ENCODE data around the gene POU2AF2.

DNA sequence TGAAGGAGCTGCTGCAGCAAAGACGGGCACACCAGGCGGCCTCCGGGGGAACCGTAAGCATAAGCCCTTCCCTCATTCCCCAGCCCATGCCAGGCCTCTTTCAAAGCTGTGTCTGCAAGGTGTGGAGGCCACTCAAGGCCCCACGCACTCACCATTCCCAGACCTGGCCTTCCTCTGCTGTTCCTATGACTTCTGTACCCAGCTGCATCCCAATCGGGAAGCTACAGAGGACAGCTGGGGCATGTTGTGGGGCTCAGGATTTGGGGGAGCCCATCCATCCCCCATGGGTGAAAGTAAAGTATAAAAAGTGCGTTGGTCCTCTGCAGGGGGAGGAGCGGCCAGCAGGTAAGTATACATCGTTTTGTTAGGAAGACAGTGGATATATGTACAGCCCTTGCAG lies 55.0 kb downstream of the POU2AF2 start:
- TF ChIP-seq, protein P1, sequence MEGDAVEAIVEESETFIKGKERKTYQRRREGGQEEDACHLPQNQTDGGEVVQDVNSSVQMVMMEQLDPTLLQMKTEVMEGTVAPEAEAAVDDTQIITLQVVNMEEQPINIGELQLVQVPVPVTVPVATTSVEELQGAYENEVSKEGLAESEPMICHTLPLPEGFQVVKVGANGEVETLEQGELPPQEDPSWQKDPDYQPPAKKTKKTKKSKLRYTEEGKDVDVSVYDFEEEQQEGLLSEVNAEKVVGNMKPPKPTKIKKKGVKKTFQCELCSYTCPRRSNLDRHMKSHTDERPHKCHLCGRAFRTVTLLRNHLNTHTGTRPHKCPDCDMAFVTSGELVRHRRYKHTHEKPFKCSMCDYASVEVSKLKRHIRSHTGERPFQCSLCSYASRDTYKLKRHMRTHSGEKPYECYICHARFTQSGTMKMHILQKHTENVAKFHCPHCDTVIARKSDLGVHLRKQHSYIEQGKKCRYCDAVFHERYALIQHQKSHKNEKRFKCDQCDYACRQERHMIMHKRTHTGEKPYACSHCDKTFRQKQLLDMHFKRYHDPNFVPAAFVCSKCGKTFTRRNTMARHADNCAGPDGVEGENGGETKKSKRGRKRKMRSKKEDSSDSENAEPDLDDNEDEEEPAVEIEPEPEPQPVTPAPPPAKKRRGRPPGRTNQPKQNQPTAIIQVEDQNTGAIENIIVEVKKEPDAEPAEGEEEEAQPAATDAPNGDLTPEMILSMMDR (IDR thresholded peaks at IDR 0.05; ENCODE audit: extremely low read depth in 1 of 2, insufficient read depth in 1 of 2, low read depth in 1 of 2, low read length in 2 of 2): no peak
- TF ChIP-seq POLR2A (IDR thresholded peaks at IDR 0.05; ENCODE audit: low read depth, low read length) (no peak), EZH2 (IDR thresholded peaks at IDR 0.05; ENCODE audit: borderline replicate concordance, low read depth, low read length, severe bottlenecking) (no peak), MYC (IDR thresholded peaks at IDR 0.05; ENCODE audit: low read depth, low read length) (no peak), POLR2AphosphoS5 (IDR thresholded peaks at IDR 0.05; ENCODE audit: insufficient read depth, low read depth, low read length) (no peak)
- TF ChIP-seq, protein P2, sequence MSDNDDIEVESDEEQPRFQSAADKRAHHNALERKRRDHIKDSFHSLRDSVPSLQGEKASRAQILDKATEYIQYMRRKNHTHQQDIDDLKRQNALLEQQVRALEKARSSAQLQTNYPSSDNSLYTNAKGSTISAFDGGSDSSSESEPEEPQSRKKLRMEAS (IDR thresholded peaks at IDR 0.05; ENCODE audit: insufficient read depth, insufficient read length): no peak

Data from endothelial cell of umbilical vein (primary cell).